Calu3 (cell line): ENCODE results near the gene CLEC16A. TPM values are rescaled to one million over a fixed set of nuclear protein-coding genes. Genes with fewer than 3 reads are reported as not detected.

Experiments used
- BruUV-seq: library from RNA; stranded (reverse); fragments of 400-500 nt; replicated peaks from 2 replicates; lab custom pipeline; 2021; lab: Mats Ljungman, UMichigan
- CTCF ChIA-PET: fragments of 300-600 bp; sonication (Branson Sonifier 250); formaldehyde crosslinking; loops from one replicate; lab custom pipeline; 2022; ENCODE audit warnings: antibody characterized with exemption; lab: Charles Lee
- DNase-seq: peaks from one replicate; pipeline ENCODE4 v3.0.0; 2022
- H3K27ac Mint-ChIP-seq: one replicate; pipeline ENCODE4 v1.8.0; 2022; ENCODE audit warnings: mixed read lengths; ENCODE audit not compliant: unreplicated experiment
- H3K27me3 Mint-ChIP-seq: one replicate; pipeline ENCODE4 v1.8.0; 2022; ENCODE audit warnings: mixed read lengths; ENCODE audit not compliant: unreplicated experiment
- H3K36me3 Mint-ChIP-seq: one replicate; pipeline ENCODE4 v1.8.0; 2022; ENCODE audit warnings: mild to moderate bottlenecking, moderate library complexity, mixed read lengths; ENCODE audit not compliant: insufficient read depth, unreplicated experiment
- H3K4me1 Mint-ChIP-seq: one replicate; pipeline ENCODE4 v1.8.0; 2022; ENCODE audit warnings: mild to moderate bottlenecking, low read depth, mixed read lengths; ENCODE audit not compliant: unreplicated experiment
- H3K4me3 Mint-ChIP-seq: one replicate; pipeline ENCODE4 v1.8.0; 2022; ENCODE audit warnings: mild to moderate bottlenecking, low read depth, moderate library complexity, mixed read lengths; ENCODE audit not compliant: unreplicated experiment
- H3K9me3 Mint-ChIP-seq: one replicate; pipeline ENCODE4 v1.8.0; 2022; ENCODE audit warnings: low read depth, mixed read lengths; ENCODE audit not compliant: unreplicated experiment
- intact Hi-C: fragments of 100-400 bp; cut with micrococcal nuclease; formaldehyde crosslinking; loops from one replicate; pipeline ENCODE4 v1.10.0; 2022; ENCODE audit not compliant: unreplicated experiment
- total RNA-seq: library from RNA; stranded (reverse); gene quantifications from 2 replicates; pipeline ENCODE4 v1.2.3, GENCODE V29; 2022
- TF ChIP-seq, protein P1 (sequence below): fragments of 200-600 bp; IDR thresholded peaks from one replicate; pipeline ENCODE4 v1.8.0; 2022; ENCODE audit warnings: antibody characterized with exemption; ENCODE audit not compliant: unreplicated experiment

The CLEC16A gene
- total RNA-seq, 1 experiment from 2014 or later = 33.0 TPM

DNA sequence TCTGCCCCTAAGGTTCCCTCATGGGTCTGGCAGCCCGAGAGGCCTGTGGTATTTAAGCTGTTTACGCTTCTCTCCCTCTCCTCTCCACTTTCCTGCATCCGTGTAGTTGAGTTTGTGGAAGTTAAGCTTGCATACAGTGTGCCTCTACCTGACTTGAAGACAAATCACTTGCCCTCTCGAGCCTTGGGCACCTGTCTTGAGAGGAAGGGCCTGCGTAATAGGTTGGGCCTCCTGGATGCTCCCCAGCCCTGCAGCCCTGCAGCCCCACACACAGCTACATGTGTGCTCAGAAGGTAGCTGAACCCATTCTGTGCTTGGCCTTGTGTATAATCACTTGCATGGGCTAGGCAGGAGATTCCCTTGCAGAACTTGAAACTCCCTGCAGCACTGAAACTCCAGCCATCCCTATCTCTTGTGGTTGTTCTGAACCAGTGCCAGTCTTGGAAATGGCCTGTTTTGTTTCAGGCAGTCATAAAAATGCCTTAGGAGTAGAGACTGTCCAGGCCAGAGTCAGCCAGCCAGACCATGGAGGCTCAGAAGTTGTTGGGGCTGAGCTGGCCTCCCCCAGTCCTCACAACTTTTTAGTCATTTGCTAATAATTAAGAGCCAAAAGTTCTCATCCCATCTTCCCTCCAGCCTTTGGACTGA, 134.6 kb downstream of the CLEC16A start:
- TF ChIP-seq, protein P1, sequence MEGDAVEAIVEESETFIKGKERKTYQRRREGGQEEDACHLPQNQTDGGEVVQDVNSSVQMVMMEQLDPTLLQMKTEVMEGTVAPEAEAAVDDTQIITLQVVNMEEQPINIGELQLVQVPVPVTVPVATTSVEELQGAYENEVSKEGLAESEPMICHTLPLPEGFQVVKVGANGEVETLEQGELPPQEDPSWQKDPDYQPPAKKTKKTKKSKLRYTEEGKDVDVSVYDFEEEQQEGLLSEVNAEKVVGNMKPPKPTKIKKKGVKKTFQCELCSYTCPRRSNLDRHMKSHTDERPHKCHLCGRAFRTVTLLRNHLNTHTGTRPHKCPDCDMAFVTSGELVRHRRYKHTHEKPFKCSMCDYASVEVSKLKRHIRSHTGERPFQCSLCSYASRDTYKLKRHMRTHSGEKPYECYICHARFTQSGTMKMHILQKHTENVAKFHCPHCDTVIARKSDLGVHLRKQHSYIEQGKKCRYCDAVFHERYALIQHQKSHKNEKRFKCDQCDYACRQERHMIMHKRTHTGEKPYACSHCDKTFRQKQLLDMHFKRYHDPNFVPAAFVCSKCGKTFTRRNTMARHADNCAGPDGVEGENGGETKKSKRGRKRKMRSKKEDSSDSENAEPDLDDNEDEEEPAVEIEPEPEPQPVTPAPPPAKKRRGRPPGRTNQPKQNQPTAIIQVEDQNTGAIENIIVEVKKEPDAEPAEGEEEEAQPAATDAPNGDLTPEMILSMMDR = no peak
- Mint-ChIP-seq H3K27me3 (no peaks in the 10 kb centered on the region), H3K27ac (peak overlapping the region; percentile 22), H3K9me3 (no peaks in the 10 kb centered on the region), H3K4me1 (peaks cover 41% of the 10 kb centered on the region), H3K4me3 (peak overlapping the region; percentile 12), H3K36me3 (peaks cover 23% of the 10 kb centered on the region)
- no peak for DNase-seq
- intact Hi-C loops = no loop called here
- CTCF ChIA-PET = interaction anchor here (0.6 to 1.3 kb wide), 2 partner anchors 14 to 116 kb away, joined by 3 read pairs; no protein-coding TSS in a partner anchor
- no TSS peak for BruUV-seq

DNA sequence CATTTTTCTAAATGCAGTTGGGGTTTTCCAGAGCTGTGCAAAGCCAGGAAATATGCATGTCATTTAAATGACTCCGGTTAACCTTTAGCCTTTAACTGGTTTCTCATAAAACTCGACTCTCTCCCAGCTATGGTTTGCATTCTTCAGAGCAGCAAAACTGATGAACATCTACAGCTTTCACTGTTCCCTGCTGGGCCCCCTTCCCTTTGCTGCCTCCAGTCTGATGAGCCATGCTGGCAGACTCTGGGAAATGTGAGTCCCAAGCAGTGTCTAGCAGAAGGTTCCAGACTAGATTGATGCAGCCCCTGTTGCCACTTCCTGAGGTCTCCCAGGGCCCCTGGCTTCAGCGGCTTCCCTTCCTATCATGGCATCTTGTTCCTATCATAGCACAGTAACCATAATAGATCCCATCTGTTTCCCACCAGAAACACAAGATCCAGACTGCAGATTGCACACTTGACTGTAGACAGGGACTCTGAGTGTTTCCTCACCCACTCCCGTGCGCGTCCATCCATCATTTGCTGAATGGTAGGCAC, 135.4 kb downstream of the CLEC16A start:
- peaks cover 24% of the 10 kb centered on the region for H3K36me3 Mint-ChIP-seq
- H3K4me1 Mint-ChIP-seq = peaks cover 49% of the 10 kb centered on the region
- peak overlapping the region; percentile 12 for H3K4me3 Mint-ChIP-seq
- peak overlapping the region; percentile 22 for H3K27ac Mint-ChIP-seq
- CTCF ChIA-PET = no interaction called here
- TF ChIP-seq, protein P1 = no peak
- no peaks in the 10 kb centered on the region for H3K27me3 Mint-ChIP-seq
- DNase-seq = no peak
- intact Hi-C loops = no loop called here
- BruUV-seq = no TSS peak
- no peaks in the 10 kb centered on the region for H3K9me3 Mint-ChIP-seq

DNA sequence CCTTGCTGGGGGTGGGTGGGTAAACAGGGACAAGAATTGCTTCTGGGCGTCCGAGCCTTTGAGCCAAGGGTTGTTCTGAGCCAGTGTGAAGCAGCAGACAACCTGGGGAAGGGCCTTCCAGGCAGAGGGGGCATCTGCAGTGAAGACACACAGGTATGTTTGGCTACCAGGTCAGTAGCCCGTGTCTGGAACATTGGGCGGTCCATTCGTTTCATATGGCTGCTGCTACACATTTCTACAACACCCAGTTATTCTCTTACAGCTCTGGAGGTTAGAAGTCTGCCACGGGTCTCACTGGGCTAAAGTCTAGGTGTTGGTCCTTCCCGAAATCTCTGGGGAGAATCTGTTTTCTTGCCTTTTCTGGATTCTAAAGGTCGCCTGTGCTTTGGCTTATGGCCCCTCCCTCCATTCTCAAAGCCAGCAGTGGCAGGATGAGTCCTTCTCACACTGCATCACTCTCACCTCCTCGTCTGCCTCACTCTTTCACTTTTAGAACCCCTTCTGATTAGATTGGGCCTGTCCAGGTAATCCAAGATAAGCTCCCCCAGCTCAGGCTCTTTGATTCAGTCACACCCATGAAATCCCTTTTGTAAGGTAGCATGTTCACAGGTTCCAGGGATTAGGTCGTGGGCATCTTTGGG, 136.1 kb downstream of the CLEC16A start:
- intact Hi-C loops = no loop called here
- Mint-ChIP-seq H3K4me1 (peaks cover 56% of the 10 kb centered on the region), H3K27me3 (no peaks in the 10 kb centered on the region), H3K27ac (peak overlapping the region; percentile 68), H3K4me3 (no peak overlapping the region), H3K36me3 (peaks cover 24% of the 10 kb centered on the region), H3K9me3 (no peaks in the 10 kb centered on the region)
- CTCF ChIA-PET = no interaction called here
- TF ChIP-seq, protein P1 = no peak
- no TSS peak for BruUV-seq
- no peak for DNase-seq

DNA sequence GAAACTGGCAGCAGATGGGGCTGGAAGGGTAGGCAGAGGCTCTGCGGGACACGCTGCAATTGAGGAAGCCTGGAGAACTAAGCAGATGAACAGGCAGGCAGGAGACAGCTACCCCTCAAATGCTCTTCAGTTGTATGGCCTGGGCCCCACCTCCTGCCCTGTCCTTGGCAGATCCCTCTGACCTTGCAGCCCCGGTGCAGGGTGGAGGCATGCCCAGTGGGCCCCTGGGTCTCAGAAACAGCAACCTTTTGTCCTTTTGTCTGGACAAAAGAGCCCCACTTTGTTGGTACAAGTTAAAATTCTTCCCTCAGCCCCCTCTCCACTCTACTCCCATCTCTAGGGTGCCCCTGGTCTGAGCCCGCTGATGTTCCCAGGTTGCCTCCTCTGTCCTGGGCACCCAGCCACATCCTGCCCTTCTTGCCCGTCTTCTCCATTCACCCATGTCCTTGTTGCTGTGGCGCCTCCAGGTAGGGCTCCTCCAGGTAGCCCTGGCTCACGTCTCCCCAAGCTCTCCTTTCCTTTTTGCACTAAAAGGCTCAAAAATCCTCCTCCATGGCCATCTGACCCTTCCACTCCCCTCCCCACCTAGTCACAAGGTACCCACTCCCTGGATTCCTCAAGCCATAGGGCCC, 136.8 kb downstream of the CLEC16A start:
- TF ChIP-seq, protein P1 = no peak
- peak overlapping the region; percentile 68 for H3K27ac Mint-ChIP-seq
- no peaks in the 10 kb centered on the region for H3K27me3 Mint-ChIP-seq
- no peak overlapping the region for H3K4me3 Mint-ChIP-seq
- BruUV-seq = no TSS peak
- no peak for DNase-seq
- no peaks in the 10 kb centered on the region for H3K9me3 Mint-ChIP-seq
- intact Hi-C loops = no loop called here
- H3K4me1 Mint-ChIP-seq = peaks cover 58% of the 10 kb centered on the region
- CTCF ChIA-PET = no interaction called here
- H3K36me3 Mint-ChIP-seq = peaks cover 24% of the 10 kb centered on the region
